GM19467 (cell line): ENCODE measurements around the gene SH3PXD2A.

Experiments
- ATAC-seq: cut with Tn5 transposase; IDR thresholded peaks from one replicate; pipeline ENCODE4 v1.9.1; 2021; ENCODE audit warnings: mild to moderate bottlenecking, moderate library complexity; ENCODE audit not compliant: unreplicated experiment

Gene SH3PXD2A

DNA sequence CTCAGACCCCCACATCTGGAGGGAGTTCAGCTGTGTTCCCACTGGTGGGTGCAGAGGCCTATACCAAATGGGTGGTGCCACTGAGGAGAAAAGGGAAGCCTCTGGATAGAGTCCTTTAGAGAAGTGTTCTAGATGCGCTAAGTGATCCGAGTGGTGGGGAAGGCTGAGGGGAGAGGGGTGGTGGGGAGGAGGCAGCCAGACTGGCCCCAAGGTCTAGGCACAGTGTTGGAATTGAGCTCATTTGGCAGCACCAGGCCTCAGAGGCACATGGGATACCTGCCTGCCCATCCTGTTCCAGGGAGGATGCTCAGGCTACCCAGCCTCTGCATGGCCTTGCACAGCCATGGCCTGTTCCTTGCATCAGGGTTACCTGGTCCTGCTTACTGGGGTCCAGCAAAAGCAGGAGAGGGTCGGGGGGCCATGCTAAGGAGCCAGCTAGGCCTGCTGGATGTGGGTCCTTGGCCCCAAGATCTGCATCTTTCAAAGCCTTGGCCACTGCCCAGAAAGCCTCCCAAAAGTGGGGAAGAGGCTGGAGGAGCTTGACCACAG lies 262.3 kb downstream of the SH3PXD2A start:
- ATAC-seq: no peak

DNA sequence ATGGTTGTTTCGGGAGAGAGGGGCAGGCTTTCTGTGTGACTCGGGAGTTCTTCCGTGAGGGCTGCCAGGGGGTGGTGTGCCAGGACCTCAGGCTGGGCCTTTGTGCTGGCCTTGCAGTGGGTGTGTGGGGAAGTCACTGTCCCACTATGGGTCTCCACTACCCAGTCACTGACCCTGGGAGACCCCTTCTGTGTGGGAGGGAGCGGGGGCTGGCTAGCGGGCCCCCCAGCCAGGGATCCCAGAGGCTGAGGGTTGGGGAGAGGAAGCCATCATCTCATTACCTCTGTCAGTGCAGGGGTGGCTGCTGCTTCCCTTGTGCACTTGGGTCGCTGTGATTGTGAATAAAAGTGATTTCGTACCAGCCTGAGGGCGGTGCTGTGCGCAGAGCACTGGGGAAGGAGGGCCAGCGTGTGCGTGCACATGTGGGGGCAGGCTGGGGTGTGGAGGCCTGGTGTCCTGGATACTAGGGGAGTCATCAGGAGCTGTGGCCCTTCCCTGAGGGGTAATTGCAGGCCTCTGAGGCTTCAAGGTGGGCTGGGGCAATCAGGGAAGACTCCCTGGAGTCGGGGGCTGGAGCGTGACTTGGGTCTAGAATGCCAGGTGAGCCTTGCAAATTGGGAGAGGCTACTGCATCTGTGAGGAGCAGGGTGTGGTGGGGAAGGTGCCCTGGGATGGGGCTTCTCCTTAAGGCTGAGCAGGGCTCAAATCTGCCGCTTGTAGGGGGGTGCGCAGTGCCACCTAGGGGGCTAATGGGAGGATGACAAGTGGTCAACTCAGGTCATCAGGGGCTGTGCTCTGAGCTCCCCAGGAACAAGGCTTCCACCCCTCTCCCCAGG lies 263.0 kb downstream of the SH3PXD2A start:
- peak; percentile 54 for ATAC-seq

DNA sequence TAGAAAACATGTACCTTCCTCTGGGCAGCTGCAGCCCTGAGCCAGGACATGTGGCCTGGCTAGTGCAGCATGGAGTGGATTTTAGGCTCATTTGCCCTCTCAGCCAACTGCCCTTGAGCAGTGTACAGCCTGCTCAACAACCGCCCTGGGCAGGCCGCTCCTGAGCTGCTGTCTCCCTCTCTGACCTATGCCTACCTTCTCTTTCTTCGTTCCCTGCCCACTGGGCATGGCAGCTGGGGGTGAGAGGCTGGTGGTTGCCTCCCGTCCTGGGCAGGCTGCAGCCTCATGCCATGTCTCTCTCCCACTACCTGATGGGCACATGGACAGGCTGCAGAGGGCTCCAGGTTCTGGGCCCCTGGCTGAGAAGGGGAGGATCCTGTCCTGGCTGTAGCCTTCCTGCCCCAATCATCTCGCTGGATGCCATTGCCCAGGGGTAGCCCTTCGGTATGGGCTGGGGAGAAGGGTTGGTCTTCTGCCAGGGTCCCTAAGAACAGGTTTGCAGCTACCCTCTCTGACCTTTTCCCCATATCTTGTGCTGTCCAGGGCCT lies 264.6 kb downstream of the SH3PXD2A start:
- no peak for ATAC-seq

DNA sequence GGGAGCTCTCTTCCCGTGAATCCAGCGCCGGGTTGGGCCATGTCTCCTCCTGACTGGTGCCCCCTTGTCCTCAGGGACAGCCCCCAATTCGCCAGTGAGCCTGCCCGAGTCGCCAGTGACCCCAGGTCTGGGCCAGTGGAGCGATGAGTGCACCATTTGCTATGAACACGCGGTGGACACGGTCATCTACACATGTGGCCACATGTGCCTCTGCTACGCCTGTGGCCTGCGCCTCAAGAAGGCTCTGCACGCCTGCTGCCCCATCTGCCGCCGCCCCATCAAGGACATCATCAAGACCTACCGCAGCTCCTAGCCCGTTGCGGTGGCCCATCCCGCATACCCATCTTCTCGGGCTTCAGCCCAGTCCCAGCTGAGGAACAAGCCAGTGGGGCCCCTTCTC lies 265.3 kb downstream of the SH3PXD2A start:
- no peak for ATAC-seq

DNA sequence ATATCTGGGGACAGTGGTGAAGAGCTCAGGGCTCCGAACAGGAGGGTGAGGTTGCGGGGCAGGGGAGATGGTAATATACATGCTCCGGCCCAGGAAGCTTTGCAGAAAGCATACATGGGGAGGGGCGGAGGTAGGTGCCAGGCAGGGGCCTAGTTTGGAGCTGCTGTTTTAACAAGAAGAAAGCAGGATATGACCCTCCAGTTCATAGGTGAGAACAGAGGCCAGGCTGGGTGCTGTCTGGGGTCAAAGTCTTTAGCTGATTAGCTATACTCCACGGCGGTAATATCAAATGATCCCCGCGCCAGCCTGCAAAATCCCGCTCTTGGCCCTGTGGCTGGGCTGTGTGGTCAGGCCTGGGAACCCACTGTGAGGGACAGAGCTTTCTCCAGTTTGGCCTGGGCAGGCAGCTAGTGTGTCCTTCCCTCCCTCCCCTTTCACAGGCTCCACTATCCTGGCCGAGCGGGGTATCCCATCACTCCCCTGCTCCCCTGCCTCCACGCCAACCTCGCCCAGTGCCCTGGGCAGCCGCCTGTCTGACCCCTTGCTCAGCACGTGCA lies 266.2 kb downstream of the SH3PXD2A start:
- ATAC-seq: no peak

DNA sequence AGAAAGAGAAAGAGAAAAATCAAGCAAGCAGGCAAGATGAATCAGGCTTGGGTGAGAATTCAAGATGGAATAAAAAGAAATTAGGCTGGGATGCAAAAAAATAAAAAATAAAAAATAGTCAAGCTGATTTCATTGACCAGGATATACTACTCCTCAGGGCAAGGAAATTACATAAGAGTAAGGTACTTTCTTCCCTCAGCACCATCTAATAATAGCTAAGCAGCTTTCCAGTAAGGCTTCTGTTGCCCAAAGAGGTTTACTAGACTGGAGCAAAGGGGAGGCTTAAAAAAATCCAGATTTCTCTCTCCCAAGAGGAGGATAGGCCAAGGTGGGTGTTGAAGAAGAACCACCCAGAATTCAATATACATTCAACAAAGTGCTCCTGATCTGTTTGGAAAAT lies 268.3 kb downstream of the SH3PXD2A start:
- ATAC-seq: no peak

DNA sequence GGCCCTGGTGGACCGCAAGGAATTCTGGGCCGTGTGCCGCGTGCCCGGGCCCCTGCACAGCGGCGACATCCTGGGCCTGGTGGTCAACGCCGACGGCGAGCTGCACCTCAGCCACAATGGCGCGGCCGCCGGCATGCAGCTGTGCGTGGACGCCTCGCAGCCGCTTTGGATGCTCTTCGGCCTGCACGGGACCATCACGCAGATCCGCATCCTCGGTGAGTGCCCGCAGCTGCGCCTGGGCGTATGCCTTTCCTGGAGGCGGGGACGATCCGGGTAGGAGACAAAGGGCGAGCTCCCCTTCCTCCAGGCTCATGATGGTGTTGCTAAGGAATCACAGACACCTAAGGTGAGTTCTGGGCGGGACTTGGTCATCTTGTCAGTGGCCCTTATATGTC lies 270.4 kb downstream of the SH3PXD2A start:
- no peak for ATAC-seq

DNA sequence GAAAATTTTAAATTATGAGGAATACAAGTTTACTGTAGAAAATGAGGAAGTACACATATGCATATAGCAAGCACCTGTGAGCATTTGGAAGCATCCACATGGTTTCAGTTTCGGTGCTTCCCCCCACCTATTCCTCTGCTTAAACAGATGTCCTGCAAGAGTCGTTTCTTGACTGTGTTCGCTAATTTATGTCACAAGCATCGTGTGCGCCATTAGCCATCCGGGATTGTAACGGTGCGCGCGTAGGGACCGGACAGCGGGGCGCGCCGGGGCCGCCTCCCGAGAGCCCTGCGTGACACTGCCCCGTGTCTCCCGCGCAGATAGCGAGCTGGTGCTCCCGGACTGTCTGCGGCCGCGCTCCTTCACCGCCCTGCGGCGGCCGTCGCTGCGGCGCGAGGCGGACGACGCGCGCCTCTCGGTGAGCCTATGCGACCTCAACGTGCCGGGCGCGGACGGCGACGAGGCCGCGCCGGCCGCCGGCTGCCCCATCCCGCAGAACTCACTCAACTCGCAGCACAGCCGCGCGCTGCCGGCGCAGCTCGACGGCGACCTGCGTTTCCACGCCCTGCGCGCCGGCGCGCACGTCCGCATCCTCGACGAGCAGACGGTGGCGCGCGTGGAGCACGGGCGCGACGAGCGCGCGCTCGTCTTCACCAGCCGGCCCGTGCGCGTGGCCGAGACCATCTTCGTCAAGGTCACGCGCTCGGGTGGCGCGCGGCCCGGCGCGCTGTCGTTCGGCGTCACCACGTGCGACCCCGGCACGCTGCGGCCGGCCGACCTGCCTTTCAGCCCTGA lies 271.0 kb downstream of the SH3PXD2A start:
- no peak for ATAC-seq

DNA sequence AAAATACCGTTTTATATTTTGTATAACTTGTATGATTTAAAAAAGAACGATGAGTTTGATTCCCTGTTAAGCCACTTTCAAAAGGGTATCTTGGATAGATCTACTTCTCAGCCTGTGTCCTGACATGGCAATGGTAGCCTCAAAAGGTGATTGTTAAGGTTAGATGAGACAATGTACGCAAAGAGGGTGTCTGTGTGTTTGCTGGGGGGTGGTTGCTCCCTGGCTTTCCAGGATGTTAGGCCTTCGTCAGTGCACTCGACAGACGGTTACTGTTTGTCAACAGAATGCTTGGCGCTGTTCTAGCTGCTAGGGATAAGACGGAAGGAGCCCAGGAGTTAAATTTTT lies 271.5 kb downstream of the SH3PXD2A start:
- no peak for ATAC-seq

DNA sequence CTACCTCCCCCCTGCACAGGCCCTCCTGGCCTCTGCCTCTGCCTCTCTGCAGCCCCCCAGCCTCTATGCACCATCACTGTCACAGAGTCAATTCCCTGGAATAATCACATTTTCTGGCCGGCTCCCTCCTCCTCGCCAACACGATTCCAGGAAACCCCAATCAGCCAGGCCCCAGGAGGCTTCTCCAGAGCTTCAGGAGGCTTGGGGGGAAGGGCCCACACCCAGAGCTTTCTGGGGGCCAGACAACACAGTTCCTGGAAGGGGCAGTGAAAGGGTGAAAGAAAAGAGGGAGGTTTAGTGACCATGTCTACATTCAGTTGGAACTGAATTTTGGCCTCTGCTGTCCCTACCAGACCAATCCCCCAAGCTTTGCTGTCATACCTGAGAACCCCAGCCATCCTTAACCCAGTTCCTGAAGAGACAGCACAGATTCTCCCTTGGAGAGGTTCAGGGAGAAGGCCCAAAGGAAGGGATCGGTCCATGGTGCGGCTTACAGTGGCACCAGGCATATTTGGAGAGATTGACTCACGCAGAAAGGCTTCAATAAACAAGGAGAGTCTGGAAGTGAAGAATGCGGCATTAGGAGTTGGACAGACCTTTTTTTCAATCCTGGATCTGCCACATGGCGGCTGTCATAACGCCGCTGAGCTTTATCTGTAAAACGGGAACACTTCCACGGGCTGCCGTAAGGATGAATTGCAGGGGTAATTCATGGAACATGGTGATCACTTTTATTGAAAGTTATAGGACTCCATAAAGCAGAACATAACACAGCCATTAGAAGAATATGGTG lies 272.8 kb downstream of the SH3PXD2A start:
- no peak for ATAC-seq

DNA sequence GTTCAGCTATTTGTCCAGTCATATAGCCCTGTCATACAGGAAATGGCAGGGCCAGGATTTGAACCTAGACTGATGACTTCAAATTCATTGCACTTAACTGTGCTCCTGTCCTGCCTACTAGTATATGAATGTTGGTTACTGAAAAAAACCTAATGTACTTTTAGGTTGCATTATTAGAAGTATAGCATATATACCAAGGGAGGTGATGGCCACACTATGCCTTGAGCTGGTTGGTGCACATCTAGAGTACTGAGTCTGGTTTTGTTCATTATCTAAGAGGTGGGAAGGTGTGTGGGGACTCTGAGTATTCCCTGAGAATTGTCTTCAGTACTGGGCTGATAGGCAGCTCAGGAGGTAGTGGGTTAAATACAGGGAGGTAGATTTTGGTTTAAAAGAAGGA lies 273.9 kb downstream of the SH3PXD2A start:
- no peak for ATAC-seq

DNA sequence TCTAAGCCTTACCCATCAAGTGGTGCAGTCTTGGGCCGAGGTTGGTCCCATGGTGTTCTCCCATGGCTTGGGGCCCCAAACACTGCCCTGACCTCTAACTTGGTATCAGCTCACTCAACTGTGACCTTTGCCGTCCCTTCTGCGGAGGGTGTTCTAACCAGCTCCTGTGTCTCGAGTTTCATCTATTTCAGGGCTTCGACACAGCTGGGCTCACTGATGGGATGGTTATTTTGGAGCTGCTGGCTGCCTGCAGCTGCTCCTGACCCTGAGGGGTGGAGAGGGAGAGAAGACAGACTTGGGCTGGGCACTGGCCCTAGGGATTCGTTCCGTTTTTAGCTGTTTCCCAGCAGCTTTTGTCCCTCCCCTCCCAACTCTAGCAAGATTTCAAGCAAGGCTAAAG lies 274.9 kb downstream of the SH3PXD2A start:
- ATAC-seq: no peak

DNA sequence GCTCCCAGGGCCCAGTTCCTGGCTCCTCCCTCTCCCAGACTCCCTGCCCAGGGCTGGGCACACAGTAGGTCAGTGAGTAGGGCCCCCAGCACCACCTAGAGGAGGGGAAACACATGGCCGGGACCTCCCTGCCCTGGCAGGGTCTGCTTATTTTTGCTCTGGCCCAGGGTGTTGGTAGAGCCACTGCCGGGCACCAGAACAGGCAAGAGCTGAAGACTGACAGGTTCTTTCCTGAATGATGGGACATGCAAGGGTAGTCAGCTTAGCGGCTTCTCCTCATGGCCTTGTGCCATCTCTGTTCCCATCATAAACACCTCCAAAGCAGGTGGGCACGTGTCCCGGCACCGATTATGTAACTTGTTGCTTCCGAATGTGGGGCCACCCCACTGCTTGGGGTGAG lies 275.4 kb downstream of the SH3PXD2A start:
- no peak for ATAC-seq

DNA sequence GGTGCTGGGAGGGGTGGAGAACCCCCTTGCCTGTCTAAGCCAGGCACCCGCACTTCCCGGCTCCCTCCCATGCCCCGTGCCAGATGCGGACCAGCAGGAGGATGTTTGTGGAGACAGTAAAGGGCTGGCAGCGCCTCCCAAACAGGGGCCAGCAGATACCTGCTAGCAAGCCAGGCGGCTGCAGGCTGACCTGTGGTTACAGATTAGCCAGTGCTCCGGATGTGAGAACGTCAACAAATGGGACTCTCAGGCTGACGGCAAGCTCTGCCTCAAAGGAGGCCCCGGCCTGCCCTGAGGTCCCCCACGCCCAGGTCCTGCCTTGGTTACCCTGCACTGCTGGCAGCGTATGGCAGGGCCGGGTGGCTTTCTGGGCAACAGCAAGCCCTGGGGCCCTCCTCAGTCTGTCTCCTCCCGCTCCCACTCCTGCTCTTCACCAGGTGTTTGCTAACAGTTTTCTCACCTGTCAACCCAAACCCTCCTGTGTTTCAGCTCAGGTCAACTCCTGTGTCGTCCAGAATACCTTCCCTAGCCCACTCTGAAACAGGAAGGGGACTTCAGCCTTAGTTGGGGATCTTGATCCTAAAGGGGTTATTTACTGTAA lies 276.5 kb downstream of the SH3PXD2A start:
- peak; percentile 79 for ATAC-seq

DNA sequence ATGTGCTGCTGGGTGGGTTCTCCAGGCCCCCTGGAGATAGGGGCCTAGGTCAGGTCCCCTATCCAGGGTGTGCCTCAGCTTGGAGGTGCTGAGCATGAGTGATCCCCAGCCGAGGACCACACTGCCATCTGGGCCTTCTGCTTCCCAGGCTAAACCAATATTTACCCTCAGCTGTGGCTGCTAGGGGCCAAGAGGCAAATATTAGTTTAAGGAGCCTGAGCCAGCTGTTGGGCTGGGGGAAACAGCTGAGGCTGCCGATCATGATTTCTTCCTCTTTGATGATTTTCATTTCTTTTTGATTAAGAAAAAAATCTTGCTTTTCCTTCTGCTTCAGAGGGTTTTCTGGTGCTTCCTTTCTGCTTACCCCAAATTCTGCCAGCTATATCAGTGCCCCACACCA lies 278.5 kb downstream of the SH3PXD2A start:
- ATAC-seq: no peak

DNA sequence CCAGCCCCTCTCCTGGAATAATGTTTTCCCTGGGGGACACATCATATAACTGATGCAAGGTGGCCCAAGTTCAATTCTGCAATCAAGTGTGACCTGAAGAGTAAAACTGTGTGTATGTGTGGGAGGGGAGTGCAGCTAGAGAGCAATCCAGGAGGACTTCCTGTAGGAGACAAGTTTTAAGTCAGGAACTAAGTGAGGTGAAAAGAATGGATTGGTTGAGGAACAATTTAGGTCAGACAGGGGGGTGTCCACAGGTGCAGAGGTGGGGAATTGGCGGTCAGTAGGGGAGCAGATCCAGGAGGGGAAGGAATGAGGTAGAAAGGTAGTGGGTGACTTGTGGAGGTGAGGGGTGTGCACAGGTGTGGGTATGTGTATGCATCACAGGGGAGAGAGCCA lies 279.3 kb downstream of the SH3PXD2A start:
- ATAC-seq: no peak

DNA sequence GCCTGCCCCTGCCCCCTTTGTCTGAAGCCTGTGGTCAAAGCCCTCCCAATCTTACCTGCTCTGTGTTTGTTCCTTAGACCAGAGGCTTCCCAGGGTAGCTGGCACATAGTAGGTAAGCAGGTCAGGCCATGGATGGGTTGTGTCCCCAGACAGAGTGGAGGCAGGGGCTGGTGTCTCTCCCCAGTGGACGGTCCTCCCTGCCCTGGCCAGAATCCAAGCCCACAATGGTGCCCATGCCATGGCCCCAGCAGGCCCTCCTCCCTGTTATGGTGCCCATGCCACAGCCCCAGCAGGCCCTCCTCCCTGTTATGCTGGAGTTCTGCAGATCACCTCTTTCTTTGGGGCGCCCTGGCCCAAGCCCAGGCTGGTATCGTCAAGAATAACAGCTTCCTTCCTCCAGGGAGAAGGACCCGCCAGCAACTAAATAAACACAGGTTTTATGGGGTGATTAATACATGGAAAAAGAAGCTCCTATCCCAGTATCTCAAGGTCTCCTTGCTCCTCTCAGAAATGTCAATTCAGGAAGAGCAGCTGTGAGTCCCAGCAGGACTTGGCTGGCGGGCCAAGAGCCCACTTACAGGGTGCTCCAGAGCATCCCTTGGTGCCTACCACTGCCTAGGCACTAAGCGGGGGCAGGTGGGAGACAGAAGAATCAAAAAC lies 279.8 kb downstream of the SH3PXD2A start:
- no peak for ATAC-seq

DNA sequence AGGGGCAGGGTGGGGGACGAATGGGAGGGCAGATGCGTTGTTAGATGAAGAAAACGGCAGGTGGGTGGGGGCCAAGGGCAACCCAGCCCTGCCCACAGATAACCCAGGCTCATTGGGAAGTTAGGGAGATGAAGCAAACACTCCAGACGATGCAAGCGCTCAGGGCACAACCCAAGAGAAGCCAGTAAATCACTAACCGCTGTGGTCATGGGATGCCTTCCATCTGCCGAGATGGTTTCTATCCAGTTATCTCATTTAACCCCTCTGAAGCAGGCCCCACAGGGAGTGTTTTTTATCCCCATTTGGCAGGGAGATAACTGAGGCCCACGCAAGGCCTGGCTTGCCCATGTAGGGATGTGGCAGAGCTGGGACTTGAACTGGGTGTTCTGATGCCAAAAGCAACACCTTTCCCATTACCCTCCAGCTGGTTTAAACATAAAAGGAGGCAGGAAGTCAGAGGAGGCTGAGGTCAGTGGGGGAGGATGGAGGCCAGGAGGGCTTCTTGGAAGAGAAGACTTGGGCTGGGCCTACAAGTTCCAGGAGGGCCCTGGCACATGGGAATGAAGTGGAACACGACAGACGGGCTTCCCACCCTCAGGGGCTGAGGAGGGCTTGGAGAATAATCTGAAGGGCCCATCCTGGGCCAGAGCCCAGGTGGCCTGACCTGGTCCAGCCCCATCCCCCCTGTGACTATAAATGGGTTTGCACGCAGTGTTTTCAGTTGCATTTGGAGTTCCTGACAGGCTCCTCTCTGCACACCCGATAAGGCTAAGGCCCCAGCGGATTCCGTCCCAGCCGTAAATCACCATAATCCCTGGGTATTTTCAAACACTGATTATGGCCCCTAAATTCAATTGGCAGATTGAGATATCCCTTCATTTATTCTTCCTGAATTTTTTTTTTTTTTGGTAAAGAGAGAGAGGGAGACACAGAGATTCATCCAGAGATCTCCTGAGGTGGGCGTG lies 281.0 kb downstream of the SH3PXD2A start:
- no peak for ATAC-seq

DNA sequence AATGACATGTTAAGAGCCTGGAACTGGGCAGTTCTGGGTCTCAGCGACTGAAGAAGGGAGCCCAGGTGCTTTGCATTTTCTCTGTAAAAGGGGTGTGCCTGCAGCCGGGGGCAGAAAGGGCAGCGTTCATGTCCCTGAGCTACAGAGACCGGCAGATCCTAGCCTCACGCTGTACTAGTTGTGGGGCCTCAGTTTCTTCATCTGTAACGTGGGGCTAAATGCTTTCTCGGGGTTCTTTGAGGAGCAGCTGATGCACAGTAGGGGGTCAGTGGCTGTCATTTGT lies 282.2 kb downstream of the SH3PXD2A start:
- no peak for ATAC-seq
